Esophagus (tissue), 2 donors: ENCODE measurements around the gene MED20. TPM values are rescaled to one million over a fixed set of nuclear protein-coding genes. Genes with fewer than 3 reads are reported as not detected.

ENCODE experiments used
- H3K27ac ChIP-seq, 2 donors: one replicate each; pipeline ENCODE4 v1.5.1; 2013; ENCODE audit warnings: low read depth in 2 of 2, mild to moderate bottlenecking in 2 of 2, inconsistent platforms in 1 of 2, low read length in 1 of 2, moderate library complexity in 1 of 2
- H3K27me3 ChIP-seq, 2 donors: one replicate each; pipeline ENCODE4 v1.6.1; 2013; ENCODE audit warnings: low read length in 2 of 2, control low read depth in 1 of 2, mild to moderate bottlenecking in 1 of 2; ENCODE audit not compliant: insufficient read depth in 2 of 2, control insufficient read depth in 1 of 2
- H3K36me3 ChIP-seq, 2 donors: one replicate each; pipeline ENCODE4 v1.6.1; 2013; ENCODE audit warnings: low read length in 1 of 2; ENCODE audit not compliant: control insufficient read depth in 2 of 2, insufficient read depth in 2 of 2
- H3K4me1 ChIP-seq, 2 donors: one replicate each; pipeline ENCODE4 v1.6.1; 2013; ENCODE audit warnings: low read length in 1 of 2; ENCODE audit not compliant: control insufficient read depth in 2 of 2, insufficient read depth in 2 of 2
- H3K4me3 ChIP-seq, 2 donors: one replicate each; pipeline ENCODE4 v1.5.1; 2013; ENCODE audit warnings: low read length in 2 of 2, mild to moderate bottlenecking in 2 of 2, low read depth in 1 of 2, moderate library complexity in 1 of 2
- H3K9me3 ChIP-seq, 2 donors: one replicate each; pipeline ENCODE4 v1.6.1; 2013; ENCODE audit warnings: mild to moderate bottlenecking in 2 of 2, low read depth in 1 of 2, low read length in 1 of 2, moderate library complexity in 1 of 2; ENCODE audit not compliant: control insufficient read depth in 2 of 2, insufficient read depth in 1 of 2
- WGBS, 2 donors: extraction: QIAGEN DNeasy Blood & Tissue Kit; methylation state at CpG; one replicate each; pipeline ENCODE4 v1.1.7; 2013; 5-methylcytosine and 5-hydroxymethylcytosine counted together
- polyA plus RNA-seq, 2 donors: library from polyadenylated mRNA; stranded (reverse); fragments of 200-250 nt; gene quantifications; one replicate each; pipeline ENCODE4 v1.2.3, GENCODE V29; 2013
- donor health status: healthy with polysubstance abuse.
- donor health status: Bipolar disorder and iron deficiency.

MED20 gene
- polyA plus RNA-seq, 2 donors: 7.1 to 8.0 TPM

- Histone ChIP-seq H3K36me3 (no peaks in the 10 kb centered on the region), H3K4me3 (peak within 1 kb of the TSS; percentile 88 to 89), H3K27me3 (no peaks in the 10 kb centered on the region), H3K4me1 (peaks cover 5 to 19% of the 10 kb centered on the region in 2 donors), H3K9me3 (no peaks in the 10 kb centered on the region), H3K27ac (peak within 1 kb of the TSS; percentile 88 to 93)
- WGBS, 2 donors: 0 to 1% methylated on average over 57 to 87 of the region's 87 CpGs
Observed at GRCh38 chr6:41941280-41942066, 20.5 kb upstream of the MED20 start, which contains the start of gene CCND3. TSS of gene CCND3 (minus strand) at chr6:41941808. CDS start at chr6:41941649, 159 bp downstream.

GRCh38 chr6:41940759-41941279 lies 19.9 kb upstream of the MED20 start:
- Histone ChIP-seq H3K4me1 (peaks cover 5 to 19% of the 10 kb centered on the region in 2 donors), H3K36me3 (peaks cover 0 to 1% of the 10 kb centered on the region in 2 donors), H3K9me3 (no peaks in the 10 kb centered on the region), H3K27ac (peak overlapping the region; percentile 88 to 93), H3K27me3 (no peaks in the 10 kb centered on the region), H3K4me3 (peak overlapping the region; percentile 88 to 89)
- WGBS, 2 donors: 0% methylated on average over 38 of the region's 38 CpGs

- 8 to 17% methylated on average over 27 of the region's 27 CpGs for WGBS, 2 donors
- Histone ChIP-seq H3K27ac (peak overlapping the region; percentile 88 to 93), H3K4me1 (peaks cover 5 to 19% of the 10 kb centered on the region in 2 donors)
Observed at GRCh38 chr6:41939848-41940758, 19.2 kb upstream of the MED20 start.

GRCh38 chr6:41939176-41939847 lies 18.4 kb upstream of the MED20 start:
- no peaks in the 10 kb centered on the region for H3K27me3 ChIP-seq
- no peak overlapping the region for H3K4me3 ChIP-seq
- 43 to 46% methylated on average over 11 of the region's 11 CpGs for WGBS, 2 donors
- H3K27ac ChIP-seq: peak overlapping the region in 1 of 2 donors; percentile 34
- peaks cover 8 to 9% of the 10 kb centered on the region in 2 donors for H3K36me3 ChIP-seq
- H3K9me3 ChIP-seq: no peaks in the 10 kb centered on the region
- H3K4me1 ChIP-seq: peaks cover 5 to 19% of the 10 kb centered on the region in 2 donors

More at GRCh38 chr6:41939848-41940758, 19.2 kb upstream of the MED20 start:
- Histone ChIP-seq H3K4me3 (peak overlapping the region; percentile 88 to 89), H3K36me3 (peaks cover 4 to 6% of the 10 kb centered on the region in 2 donors), H3K9me3 (no peaks in the 10 kb centered on the region), H3K27me3 (no peaks in the 10 kb centered on the region)

GRCh38 chr6:41938590-41939175 lies 17.7 kb upstream of the MED20 start:
- H3K27ac ChIP-seq: peak overlapping the region in 1 of 2 donors; percentile 12
- peaks cover 8 to 9% of the 10 kb centered on the region in 2 donors for H3K36me3 ChIP-seq
- H3K4me1 ChIP-seq: peaks cover 5 to 19% of the 10 kb centered on the region in 2 donors
- no peak overlapping the region for H3K4me3 ChIP-seq
- H3K9me3 ChIP-seq: no peaks in the 10 kb centered on the region
- no peaks in the 10 kb centered on the region for H3K27me3 ChIP-seq
- 77% methylated on average over 5 of the region's 5 CpGs for WGBS, 2 donors

- H3K9me3 ChIP-seq: no peaks in the 10 kb centered on the region
- H3K27ac ChIP-seq: peak overlapping the region; percentile 37 to 40
- peaks cover 8 to 10% of the 10 kb centered on the region in 2 donors for H3K36me3 ChIP-seq
- 54 to 64% methylated on average over 4 of the region's 4 CpGs for WGBS, 2 donors
- H3K27me3 ChIP-seq: no peaks in the 10 kb centered on the region
- peaks cover 5 to 19% of the 10 kb centered on the region in 2 donors for H3K4me1 ChIP-seq
- no peak overlapping the region for H3K4me3 ChIP-seq
Observed at GRCh38 chr6:41937861-41938574, 17.1 kb upstream of the MED20 start.

GRCh38 chr6:41937472-41937860 lies 16.5 kb upstream of the MED20 start:
- Histone ChIP-seq H3K4me3 (no peak overlapping the region), H3K4me1 (peaks cover 5 to 19% of the 10 kb centered on the region in 2 donors), H3K36me3 (peaks cover 14 to 16% of the 10 kb centered on the region in 2 donors), H3K27me3 (no peaks in the 10 kb centered on the region), H3K9me3 (no peaks in the 10 kb centered on the region), H3K27ac (peak overlapping the region; percentile 37 to 40)
- WGBS, 2 donors: 61 to 74% methylated on average over 2 of the region's 2 CpGs

- peaks cover 5 to 19% of the 10 kb centered on the region in 2 donors for H3K4me1 ChIP-seq
- H3K9me3 ChIP-seq: no peaks in the 10 kb centered on the region
- H3K27me3 ChIP-seq: no peaks in the 10 kb centered on the region
- H3K36me3 ChIP-seq: peaks cover 19 to 24% of the 10 kb centered on the region in 2 donors
- WGBS, 2 donors: 47 to 49% methylated on average over 10 of the region's 10 CpGs
- no peak overlapping the region for H3K4me3 ChIP-seq
- no peak overlapping the region for H3K27ac ChIP-seq
Observed at GRCh38 chr6:41936073-41936837, 15.3 kb upstream of the MED20 start.
